ENCODE results near the gene GOLIM4.

GOLIM4 gene

DNA sequence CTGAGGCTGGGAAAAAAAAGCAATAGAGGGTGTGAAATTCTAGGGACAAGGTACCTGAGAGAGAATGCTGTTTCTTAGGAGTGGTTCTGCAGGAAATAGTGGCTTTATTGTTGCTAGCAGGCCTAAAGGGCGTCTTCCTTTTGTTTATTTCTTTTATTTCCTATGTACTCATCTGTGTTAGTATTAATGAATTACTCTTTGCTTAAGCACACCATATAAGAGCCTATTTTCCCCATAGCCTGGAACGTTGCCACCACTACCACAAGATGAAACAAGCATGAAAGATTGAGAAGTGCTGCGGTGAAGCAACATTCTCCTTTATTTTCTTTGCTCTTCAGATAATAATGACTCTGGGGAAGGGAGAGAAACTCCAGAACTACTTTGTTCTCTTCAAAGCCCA, 21.3 kb upstream of the GOLIM4 start:
- in situ Hi-C loops (cut with MboI; ENCODE audit: low sequenced_read_pairs, unreplicated experiment) = no loop called here
- TF ChIP-seq, protein P1, sequence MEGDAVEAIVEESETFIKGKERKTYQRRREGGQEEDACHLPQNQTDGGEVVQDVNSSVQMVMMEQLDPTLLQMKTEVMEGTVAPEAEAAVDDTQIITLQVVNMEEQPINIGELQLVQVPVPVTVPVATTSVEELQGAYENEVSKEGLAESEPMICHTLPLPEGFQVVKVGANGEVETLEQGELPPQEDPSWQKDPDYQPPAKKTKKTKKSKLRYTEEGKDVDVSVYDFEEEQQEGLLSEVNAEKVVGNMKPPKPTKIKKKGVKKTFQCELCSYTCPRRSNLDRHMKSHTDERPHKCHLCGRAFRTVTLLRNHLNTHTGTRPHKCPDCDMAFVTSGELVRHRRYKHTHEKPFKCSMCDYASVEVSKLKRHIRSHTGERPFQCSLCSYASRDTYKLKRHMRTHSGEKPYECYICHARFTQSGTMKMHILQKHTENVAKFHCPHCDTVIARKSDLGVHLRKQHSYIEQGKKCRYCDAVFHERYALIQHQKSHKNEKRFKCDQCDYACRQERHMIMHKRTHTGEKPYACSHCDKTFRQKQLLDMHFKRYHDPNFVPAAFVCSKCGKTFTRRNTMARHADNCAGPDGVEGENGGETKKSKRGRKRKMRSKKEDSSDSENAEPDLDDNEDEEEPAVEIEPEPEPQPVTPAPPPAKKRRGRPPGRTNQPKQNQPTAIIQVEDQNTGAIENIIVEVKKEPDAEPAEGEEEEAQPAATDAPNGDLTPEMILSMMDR (IDR thresholded peaks at IDR 0.05; ENCODE audit: borderline replicate concordance, control extremely low read depth, extremely low read depth, insufficient read depth, missing control alignments) = no peak
- DNase-seq (ENCODE audit: low spot score) = no peak

DNA sequence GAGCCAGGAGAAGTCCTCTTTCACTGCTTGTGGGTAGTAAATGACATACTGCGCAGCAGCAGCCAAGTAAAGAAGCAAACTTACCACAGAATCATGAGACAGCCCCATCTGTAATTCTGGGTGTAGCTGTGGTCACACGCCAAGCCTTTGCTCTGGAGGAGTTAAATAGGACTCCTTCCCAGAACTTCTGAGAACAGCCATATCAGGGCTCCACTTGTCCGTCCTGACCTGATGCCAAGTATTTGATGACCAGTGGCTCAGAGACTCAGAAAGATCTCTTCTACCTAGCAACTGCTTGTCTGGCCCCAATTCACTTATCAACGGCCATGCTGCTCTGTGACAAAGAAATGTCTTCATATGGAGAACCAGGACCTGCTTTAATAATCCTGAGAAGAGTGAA, 20.6 kb upstream of the GOLIM4 start:
- no peak for DNase-seq (ENCODE audit: low spot score)
- in situ Hi-C loops (cut with MboI; ENCODE audit: low sequenced_read_pairs, unreplicated experiment) = no loop called here
- TF ChIP-seq, protein P1 (IDR thresholded peaks at IDR 0.05; ENCODE audit: borderline replicate concordance, control extremely low read depth, extremely low read depth, insufficient read depth, missing control alignments) = no peak

DNA sequence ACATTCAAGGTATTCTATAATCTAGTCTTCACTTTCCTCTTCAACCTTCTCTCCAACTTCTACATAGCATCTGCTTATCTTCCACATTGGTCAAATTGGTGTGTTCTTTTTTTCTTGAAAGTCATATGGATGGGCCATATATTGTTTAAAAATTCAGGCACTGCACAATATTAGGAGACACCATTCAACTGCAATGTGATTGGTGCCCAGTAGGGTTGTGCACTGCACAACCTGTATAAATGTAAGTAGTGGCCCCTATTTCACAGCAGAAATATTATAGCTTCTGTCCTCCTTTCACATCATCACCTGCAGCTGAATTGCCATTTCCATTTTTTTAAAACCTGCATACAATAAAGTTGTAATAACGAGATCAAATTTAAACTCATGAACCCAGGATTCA, 18.1 kb upstream of the GOLIM4 start:
- TF ChIP-seq, protein P1 (IDR thresholded peaks at IDR 0.05; ENCODE audit: borderline replicate concordance, control extremely low read depth, extremely low read depth, insufficient read depth, missing control alignments) = no peak
- no peak for DNase-seq (ENCODE audit: low spot score)
- in situ Hi-C loops (cut with MboI; ENCODE audit: low sequenced_read_pairs, unreplicated experiment) = no loop called here

DNA sequence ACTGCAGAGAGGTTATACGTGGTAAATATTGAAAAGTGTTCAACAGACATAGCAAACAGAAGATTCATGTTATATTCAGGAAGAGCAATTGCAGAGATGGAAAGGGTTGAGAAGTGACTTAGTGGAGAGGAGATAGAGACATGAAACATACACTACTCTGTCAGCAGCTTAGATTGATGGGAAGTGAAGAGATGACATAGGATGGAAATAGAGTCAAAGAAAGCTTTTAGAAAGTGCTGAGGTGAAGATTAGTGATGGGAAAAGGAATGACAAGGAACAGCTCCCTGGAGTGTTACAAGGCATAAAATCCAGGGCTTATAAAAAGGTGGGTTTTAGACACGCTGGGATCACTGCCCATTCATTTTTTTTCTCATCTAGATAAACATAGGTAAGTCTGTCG, 17.2 kb upstream of the GOLIM4 start:
- no peak for DNase-seq (ENCODE audit: low spot score)
- TF ChIP-seq, protein P1 (IDR thresholded peaks at IDR 0.05; ENCODE audit: borderline replicate concordance, control extremely low read depth, extremely low read depth, insufficient read depth, missing control alignments) = no peak
- in situ Hi-C loops (cut with MboI; ENCODE audit: low sequenced_read_pairs, unreplicated experiment) = no loop called here

DNA sequence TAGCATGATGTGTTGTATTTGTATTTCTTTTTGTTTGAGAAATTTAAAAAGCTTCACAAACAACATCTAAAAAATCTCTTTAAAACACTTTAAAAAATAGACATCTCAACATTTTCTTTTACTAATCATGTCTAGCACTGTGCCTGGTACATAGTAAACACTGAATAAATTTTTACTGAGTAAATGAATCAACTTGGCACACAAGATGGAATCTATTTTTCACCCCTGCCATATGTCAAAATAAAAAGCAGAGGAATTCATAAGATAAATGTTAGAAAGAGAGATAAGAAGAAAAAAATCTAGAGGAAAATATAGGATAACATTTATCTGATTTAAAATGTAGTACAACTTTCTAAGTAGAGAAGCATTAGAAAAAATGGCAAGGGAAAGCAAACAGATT, 8.6 kb upstream of the GOLIM4 start:
- no peak for DNase-seq (ENCODE audit: low spot score)
- TF ChIP-seq, protein P1 (IDR thresholded peaks at IDR 0.05; ENCODE audit: borderline replicate concordance, control extremely low read depth, extremely low read depth, insufficient read depth, missing control alignments) = no peak
- in situ Hi-C loops (cut with MboI; ENCODE audit: low sequenced_read_pairs, unreplicated experiment) = no loop called here

DNA sequence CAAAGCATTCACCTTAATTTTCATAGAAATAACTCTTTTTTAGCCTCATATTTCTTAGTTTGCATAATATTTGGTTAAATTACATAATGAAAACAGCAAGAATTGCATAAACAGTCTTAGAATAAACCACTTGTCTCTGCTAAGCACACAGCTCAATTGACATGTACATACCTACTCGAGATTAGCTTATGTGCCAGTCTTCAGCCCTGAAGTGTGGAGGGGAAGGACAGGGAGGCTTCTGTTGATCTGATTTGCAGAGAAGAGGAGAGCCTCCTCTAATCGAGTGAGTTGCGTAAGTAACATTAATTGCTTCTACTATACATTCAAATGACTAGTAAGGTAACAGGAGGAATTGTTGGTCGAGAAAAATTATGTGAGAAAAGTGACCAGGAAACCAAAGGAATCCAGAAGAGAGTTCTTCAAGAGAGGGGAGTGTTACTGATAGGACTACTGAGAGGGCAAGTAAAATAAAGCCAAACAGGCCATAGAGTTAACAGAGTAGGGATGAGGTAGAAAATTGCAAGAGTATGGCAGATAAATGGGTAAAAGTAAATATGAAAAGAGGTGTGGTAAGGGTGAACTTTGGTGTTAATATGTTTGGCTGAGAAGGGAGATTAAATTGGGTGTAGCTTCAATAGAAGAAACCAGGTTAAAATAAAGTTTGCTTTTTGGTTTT, 7.1 kb upstream of the GOLIM4 start:
- no peak for DNase-seq (ENCODE audit: low spot score)
- TF ChIP-seq, protein P1 (IDR thresholded peaks at IDR 0.05; ENCODE audit: borderline replicate concordance, control extremely low read depth, extremely low read depth, insufficient read depth, missing control alignments) = no peak
- in situ Hi-C loops (cut with MboI; ENCODE audit: low sequenced_read_pairs, unreplicated experiment) = no loop called here
